Inflammatory macrophage treated with lipopolysaccharide for 1 hour (primary cell): ENCODE measurements around the gene PUS7L.
"Not testable (repeated sequence)": the region's sequence is repeated elsewhere in the genome, so short reads cannot be mapped to it uniquely, and the experiment has no call there.

Experiments
- DNase-seq, 2 donors: peaks; one replicate each; pipeline ENCODE4 v3.0.0-alpha.2; 2020 to 2022

Gene PUS7L

GRCh38 chr12:43744826-43745225 is 13.8 kb downstream of the PUS7L start:
- no peak for DNase-seq

- DNase-seq: no peak
Measured at GRCh38 chr12:43742106-43742505, 16.5 kb downstream of the PUS7L start.

GRCh38 chr12:43740511-43741100 is 18.0 kb downstream of the PUS7L start:
- DNase-seq: no peak

- DNase-seq: no peak
Measured at GRCh38 chr12:43737646-43738045, 20.9 kb downstream of the PUS7L start.

GRCh38 chr12:43736927-43737440 is 21.6 kb downstream of the PUS7L start:
- no peak for DNase-seq

GRCh38 chr12:43733687-43734086 is 24.9 kb downstream of the PUS7L start:
- DNase-seq: no peak

- no peak for DNase-seq
Measured at GRCh38 chr12:43730283-43730682, 28.3 kb downstream of the PUS7L start.

GRCh38 chr12:43728698-43729097 is 29.9 kb downstream of the PUS7L start:
- no peak for DNase-seq

GRCh38 chr12:43728117-43728516 is 30.5 kb downstream of the PUS7L start:
- DNase-seq: peak in 1 of 2 donors; percentile 32

GRCh38 chr12:43723134-43723533 is 35.5 kb downstream of the PUS7L start:
- no peak for DNase-seq

GRCh38 chr12:43722621-43723020 is 36.0 kb downstream of the PUS7L start:
- no peak for DNase-seq

GRCh38 chr12:43711348-43711747 is 47.2 kb downstream of the PUS7L start:
- DNase-seq: no peak

GRCh38 chr12:43703772-43704171 is 54.8 kb downstream of the PUS7L start:
- DNase-seq: not testable (repeated sequence)

GRCh38 chr12:43701194-43701593 is 57.4 kb downstream of the PUS7L start:
- not testable (repeated sequence) for DNase-seq

GRCh38 chr12:43696154-43696553 is 62.4 kb downstream of the PUS7L start:
- no peak for DNase-seq

GRCh38 chr12:43694879-43695278 is 63.7 kb downstream of the PUS7L start:
- DNase-seq: no peak

GRCh38 chr12:43692064-43692463 is 66.5 kb downstream of the PUS7L start:
- no peak for DNase-seq

- DNase-seq: not testable (repeated sequence)
Measured at GRCh38 chr12:43685491-43685890, 73.1 kb downstream of the PUS7L start.

GRCh38 chr12:43676183-43676813 is 82.3 kb downstream of the PUS7L start:
- DNase-seq: peak; percentile 5 to 52

- DNase-seq: no peak
Measured at GRCh38 chr12:43675048-43675904, 83.3 kb downstream of the PUS7L start.

- DNase-seq: no peak
Measured at GRCh38 chr12:43669373-43669772, 89.2 kb downstream of the PUS7L start.
